HepG2 (cell line): ENCODE measurements around the gene LRP5. TPM values are rescaled to one million over a fixed set of nuclear protein-coding genes. Genes with fewer than 3 reads are reported as not detected.

ENCODE experiments used
- ATAC-seq: fragments of 200-7000 bp; cut with Tn5 transposase; 3 replicates; pipeline ENCODE4 v1.9.1; 2020; ENCODE audit warnings: mild to moderate bottlenecking, moderate library complexity
- BruUV-seq: library from RNA; stranded (reverse); fragments of 400-500 nt; replicated peaks from 2 replicates; lab custom pipeline; 2021; lab: Mats Ljungman, UMichigan
- CTCF ChIA-PET: fragments of 300-600 bp; formaldehyde crosslinking; extraction: SDS; loops from one replicate; lab custom pipeline; 2021; ENCODE audit warnings: low total read pairs, inconsistent platforms, low intra/inter-chr PET ratio; lab: Yijun Ruan, JAX
- POLR2A ChIA-PET: fragments of 350-600 bp; sonication (Branson Sonifier 250); formaldehyde crosslinking; loops from one replicate; lab custom pipeline; 2020; ENCODE audit warnings: antibody characterized with exemption, inconsistent platforms; lab: Yijun Ruan, JAX
- DNase-seq: peaks from one replicate; pipeline ENCODE4 v3.0.0-alpha.2; 2015; ENCODE audit warnings: low spot score
- FAIRE-seq: peaks from 3 replicates; lab custom pipeline; 2011; peaks lifted over from hg19 to GRCh38; lab: Jason Lieb, UNC
- H2AFZ ChIP-seq: one replicate; pipeline ENCODE4 v1.6.1; 2011; ENCODE audit warnings: low read length, inconsistent platforms
- H3K27ac ChIP-seq: fragments of 300-600 bp; 3 replicates; pipeline ENCODE4 v1.8.0; 2011; ENCODE audit warnings: mixed run types, mild to moderate bottlenecking, mixed read lengths, low read length, inconsistent platforms; ENCODE audit not compliant: insufficient read depth; ENCODE audit errors: extremely low read length
- H3K27me3 ChIP-seq, 2 experiments: fragments of 200-600 bp in 1 of 2; 2 replicates in 1 of 2; 3 replicates in 1 of 2; pipeline versions ENCODE4 v1.6.0 to v1.8.0; 2011; ENCODE audit warnings: low read length in 2 of 2, mild to moderate bottlenecking in 2 of 2, moderate library complexity in 2 of 2, inconsistent platforms in 1 of 2; ENCODE audit not compliant: insufficient read depth in 2 of 2, control insufficient read depth in 1 of 2
- H3K36me3 ChIP-seq, 2 experiments: fragments of 200-600 bp in 1 of 2; replicated peaks in 1 of 2; 2 replicates in 1 of 2; 3 replicates in 1 of 2; pipeline versions ENCODE4 v1.5.1 to v1.8.0; 2011; ENCODE audit warnings: low read length in 2 of 2, inconsistent platforms in 1 of 2; ENCODE audit not compliant: insufficient read depth in 2 of 2, control insufficient read depth in 1 of 2
- H3K4me1 ChIP-seq: 2 replicates; pipeline ENCODE4 v1.5.1; 2012; ENCODE audit warnings: low read length, inconsistent platforms; ENCODE audit not compliant: insufficient read depth
- H3K4me2 ChIP-seq: 2 replicates; pipeline ENCODE4 v1.6.0; 2011; ENCODE audit warnings: low read depth, low read length, inconsistent platforms
- H3K4me3 ChIP-seq, 3 experiments: fragments of 200-600 bp in 1 of 3; sonication (generic), shearing (Covaris generic) in 1 of 3; replicated peaks in 1 of 3; 2 replicates each; pipeline ENCODE4 v1.5.1; 2011 to 2016; ENCODE audit warnings: low read length in 3 of 3, inconsistent platforms in 2 of 3, low read depth in 2 of 3, mild to moderate bottlenecking in 2 of 3, control low read depth in 1 of 3, mixed read lengths in 1 of 3; ENCODE audit not compliant: insufficient read depth in 1 of 3
- H3K79me2 ChIP-seq: one replicate; pipeline ENCODE4 v1.6.1; 2011; ENCODE audit warnings: low read length, inconsistent platforms; ENCODE audit not compliant: insufficient read depth
- H3K9ac ChIP-seq: 2 replicates; pipeline ENCODE4 v1.6.0; 2011; ENCODE audit warnings: mild to moderate bottlenecking, low read depth, low read length, inconsistent platforms; ENCODE audit not compliant: insufficient read depth
- H3K9me3 ChIP-seq: 2 replicates; pipeline ENCODE4 v1.5.1; 2012; ENCODE audit warnings: mild to moderate bottlenecking, low read length
- H4K20me1 ChIP-seq: 2 replicates; pipeline ENCODE4 v1.6.0; 2011; ENCODE audit warnings: inconsistent platforms, mild to moderate bottlenecking, low read length, moderate library complexity; ENCODE audit not compliant: insufficient read depth
- BCL6 ChIP-seq: IDR thresholded peaks from 2 replicates; pipeline ENCODE4 v1.6.1; 2016; ENCODE audit warnings: missing genetic modification reagents, missing compliant biosample characterization
- FOXO1 ChIP-seq: sonication (generic); formaldehyde crosslinking; IDR thresholded peaks from 2 replicates; pipeline ENCODE4 v1.4.0; 2020; ENCODE audit warnings: missing genetic modification reagents
- FOXP4 ChIP-seq: sonication (generic); formaldehyde crosslinking; IDR thresholded peaks from 2 replicates; pipeline ENCODE4 v1.4.0; 2020; ENCODE audit warnings: missing genetic modification reagents
- HIVEP1 ChIP-seq: sonication (generic); formaldehyde crosslinking; IDR thresholded peaks from 2 replicates; pipeline ENCODE4 v1.4.0; 2020; ENCODE audit warnings: mild to moderate bottlenecking, missing genetic modification reagents
- IRF2 ChIP-seq: IDR thresholded peaks from 2 replicates; pipeline ENCODE4 v1.6.1; 2018; ENCODE audit warnings: missing genetic modification reagents, missing compliant biosample characterization
- KDM1A ChIP-seq: IDR thresholded peaks from 2 replicates; pipeline ENCODE4 v1.6.1; 2016; ENCODE audit warnings: missing compliant biosample characterization
- PHF21A ChIP-seq: sonication (generic); formaldehyde crosslinking; IDR thresholded peaks from 2 replicates; pipeline ENCODE4 v1.5.0; 2020; ENCODE audit warnings: mild to moderate bottlenecking, missing genetic modification reagents
- POLR2A ChIP-seq, 2 experiments: IDR thresholded peaks; 2 replicates each; pipeline ENCODE4 v1.6.1; 2011; ENCODE audit warnings: low read depth in 2 of 2, low read length in 2 of 2, mild to moderate bottlenecking in 1 of 2, moderate library complexity in 1 of 2; ENCODE audit not compliant: insufficient read depth in 1 of 2
- SAP130 ChIP-seq: IDR thresholded peaks from 2 replicates; pipeline ENCODE4 v1.6.1; 2016; ENCODE audit warnings: low read depth
- TBP ChIP-seq: sonication (generic); formaldehyde crosslinking; IDR thresholded peaks from 2 replicates; pipeline ENCODE4 v1.5.0; 2020; ENCODE audit warnings: missing genetic modification reagents
- TCF7 ChIP-seq: sonication (generic); IDR thresholded peaks from 2 replicates; pipeline ENCODE4 v1.6.1; 2016; ENCODE audit warnings: antibody characterized with exemption, low read depth
- TEAD3 ChIP-seq: optimal IDR thresholded peaks from 2 replicates; pipeline ENCODE3; 2016; ENCODE audit warnings: borderline replicate concordance
- ZBTB7B ChIP-seq: sonication (generic); formaldehyde crosslinking; IDR thresholded peaks from 2 replicates; pipeline ENCODE4 v1.4.0; 2020; ENCODE audit warnings: missing genetic modification reagents
- ZEB1 ChIP-seq: IDR thresholded peaks from 2 replicates; pipeline ENCODE4 v1.6.1; 2012; ENCODE audit warnings: mild to moderate bottlenecking, low read depth, inconsistent platforms; ENCODE audit not compliant: insufficient replicate concordance
- ZFP37 ChIP-seq: sonication (generic); formaldehyde crosslinking; IDR thresholded peaks from 2 replicates; pipeline ENCODE4 v1.4.0; 2020; ENCODE audit warnings: missing genetic modification reagents, borderline replicate concordance
- ZNF678 ChIP-seq: sonication (generic); formaldehyde crosslinking; IDR thresholded peaks from 2 replicates; pipeline ENCODE4 v1.4.0; 2020; ENCODE audit warnings: mild to moderate bottlenecking, missing genetic modification reagents
- WGBS: methylation state at CpG from one replicate; pipeline ENCODE4 v1.1.6; 2017; ENCODE audit warnings: low lambda C conversion rate; 5-methylcytosine and 5-hydroxymethylcytosine counted together
- in situ Hi-C: cut with HindIII; loops from 2 replicates; pipeline ENCODE4 v1.10.0; 2017; ENCODE audit warnings: low pct_unique_long_range_greater_than_20kb; ENCODE audit not compliant: extremely low pct_ligation_motif_present
- intact Hi-C: fragments of 100-400 bp; cut with micrococcal nuclease; formaldehyde crosslinking; loops from one replicate; pipeline ENCODE4 v1.10.0; 2022; ENCODE audit not compliant: unreplicated experiment
- polyA plus RNA-seq, 8 experiments: library from polyadenylated mRNA; depleted of rRNA in 3 of 8; stranded (reverse) in 7 of 8; unstranded in 1 of 8; fragments of >200 nt; fragmentation: Illumina TruSeq in 4 of 8; extraction: Trizol in 4 of 8; gene quantifications; 2 replicates each; pipeline versions ENCODE4 v1.2.1 to v1.2.3, GENCODE V29; 2011 to 2016; ENCODE audit warnings: low read depth in 4 of 8, missing spikeins in 1 of 8, mixed read lengths in 1 of 8; ENCODE audit not compliant: insufficient read depth in 1 of 8
- total RNA-seq, 5 experiments: library from RNA; depleted of rRNA; stranded (reverse); fragments of >200 nt; fragmentation: Illumina TruSeq; extraction: Trizol; gene quantifications; 2 replicates each; pipeline ENCODE4 v1.2.3, GENCODE V29; 2016; ENCODE audit warnings: low read depth in 1 of 5

Gene LRP5
- total and polyA plus RNA-seq, 2 of the 13 experiments (the other 11 are each of a cell fraction or from before 2014, with no cell fraction given) = 40.4 to 64.0 TPM

GRCh38 chr11:68467201-68467834 is 154.9 kb downstream of the LRP5 start:
- TF ChIP-seq PHF21A (CRISPR knock-in tag) (0 out of 2 replicates have a peak, but pooled peaks have one; percentile 23), FOXO1 (CRISPR knock-in tag) (no peak)
- Histone ChIP-seq H3K9ac (no peak overlapping the region), H3K9me3 (no peaks in the 10 kb centered on the region), H3K79me2 (peaks cover 94% of the 10 kb centered on the region), H3K36me3 (peaks cover 3 to 11% of the 10 kb centered on the region in 2 experiments; a peak in 4 of 5 replicates), H3K4me1 (peaks cover 73% of the 10 kb centered on the region), H3K4me2 (no peak overlapping the region), H3K27me3 (no peaks in the 10 kb centered on the region), H3K4me3 (no peak overlapping the region), H4K20me1 (peaks cover 92% of the 10 kb centered on the region), H3K27ac (no peak overlapping the region), H2AFZ (no peak overlapping the region)
- in situ Hi-C loops = no loop called here
- intact Hi-C loops = loop anchor here (5.0 kb wide), 1 partner anchor 65 kb away; no protein-coding TSS in a partner anchor
- BruUV-seq = no TSS peak
- DNase-seq = no peak
- POLR2A ChIA-PET = no interaction called here
- no peak for FAIRE-seq
- no peak for ATAC-seq
- WGBS = 89% methylated on average over 8 of the region's 8 CpGs
- CTCF ChIA-PET = no interaction called here

GRCh38 chr11:68468217-68468828 is 155.9 kb downstream of the LRP5 start:
- Histone ChIP-seq H4K20me1 (peaks cover 92% of the 10 kb centered on the region), H3K9ac (no peak overlapping the region), H3K4me1 (peaks cover 63% of the 10 kb centered on the region), H3K4me2 (0 out of 2 replicates have a peak overlapping the region, but pooled peaks have one; percentile 8), H3K36me3 (peaks cover 3 to 12% of the 10 kb centered on the region in 2 experiments; a peak in 4 of 5 replicates), H2AFZ (no peak overlapping the region), H3K79me2 (peaks cover 94% of the 10 kb centered on the region), H3K9me3 (no peaks in the 10 kb centered on the region), H3K27ac (peak overlapping the region; percentile 12), H3K27me3 (no peaks in the 10 kb centered on the region), H3K4me3 (no peak overlapping the region)
- intact Hi-C loops = loop anchor here (5.0 kb wide), 1 partner anchor 64 kb away; no protein-coding TSS in a partner anchor
- no peak for FAIRE-seq
- ChIA-PET CTCF (no interaction called here), POLR2A (interaction anchor here (0.7 kb wide), 1 partner anchor 8 kb away, joined by 3 read pairs; the partner anchor contains the start of gene PPP6R3)
- BruUV-seq = no TSS peak
- ATAC-seq = peak; percentile 62
- 56% methylated on average over 3 of the region's 3 CpGs for WGBS
- in situ Hi-C loops = no loop called here
- DNase-seq = peak; percentile 77
- TF ChIP-seq FOXP4 (CRISPR knock-in tag) (0 out of 2 replicates have a peak, but pooled peaks have one; percentile 25), TCF7 (no peak), SAP130 (peak; percentile 34; the same call in 1 of the 2 replicates), POLR2A (IDR thresholded peaks at IDR 0.05; ENCODE audit: insufficient read depth in 1 of 2, low read depth in 2 of 2, low read length in 2 of 2) (peak in 1 of 2 experiments; percentile 44; a peak in 1 of 4 replicates), TEAD3 (CRISPR knock-in tag) (peak; percentile 25), BCL6 (CRISPR knock-in tag) (peak; percentile 80), KDM1A (CRISPR knock-in tag) (no peak), ZBTB7B (CRISPR knock-in tag) (no peak), IRF2 (CRISPR knock-in tag) (0 out of 2 replicates have a peak, but pooled peaks have one; percentile 32), TBP (CRISPR knock-in tag) (no peak), HIVEP1 (CRISPR knock-in tag) (no peak), ZEB1 (peak; percentile 30), ZNF678 (CRISPR knock-in tag) (no peak), ZFP37 (CRISPR knock-in tag) (no peak)
